Endothelial cell of umbilical vein (primary cell): Measurements from ENCODE around the gene COX5A. TPM values are rescaled to one million over a fixed set of nuclear protein-coding genes. Genes with fewer than 3 reads are reported as not detected.

Source experiments
- BruUV-seq: library from RNA; stranded (reverse); fragments of 400-500 nt; replicated peaks from 2 replicates; lab custom pipeline; 2021; lab: Mats Ljungman, UMichigan
- CTCF ChIA-PET: fragments of 300-600, 350-600 bp; sonication (Branson Sonifier 250); formaldehyde crosslinking; loops from one replicate; lab custom pipeline; 2021; ENCODE audit warnings: antibody characterized with exemption, inconsistent platforms; lab: Charles Lee
- POLR2A ChIA-PET: fragments of 300-600, 350-600 bp; sonication (Branson Sonifier 250); formaldehyde crosslinking; loops from one replicate; lab custom pipeline; 2021; ENCODE audit warnings: antibody characterized with exemption, inconsistent platforms; lab: Charles Lee
- DNase-seq: peaks from one replicate; pipeline ENCODE4 v3.0.0-alpha.2; 2011; ENCODE audit warnings: low read depth, low spot score
- FAIRE-seq: peaks from 2 replicates; lab custom pipeline; 2011; peaks lifted over from hg19 to GRCh38; lab: Jason Lieb, UNC
- H2AFZ ChIP-seq: 2 replicates; pipeline ENCODE4 v1.6.0; 2012; ENCODE audit warnings: low read depth, low read length, control low read depth, inconsistent platforms
- H3K27ac ChIP-seq: 2 replicates; pipeline ENCODE4 v1.5.1; 2011; ENCODE audit warnings: low read depth, mild to moderate bottlenecking, control low read depth, low read length, moderate library complexity; ENCODE audit not compliant: insufficient read depth
- H3K27me3 ChIP-seq, 2 experiments: 2 replicates each; pipeline versions ENCODE4 v1.6.0 to v1.6.1; 2011; ENCODE audit warnings: low read length in 2 of 2, mixed read lengths in 1 of 2; ENCODE audit not compliant: control insufficient read depth in 2 of 2, insufficient read depth in 2 of 2
- H3K36me3 ChIP-seq, 2 experiments: 2 replicates in 1 of 2; 3 replicates in 1 of 2; pipeline ENCODE4 v1.5.1; 2011; ENCODE audit warnings: low read length in 2 of 2, mild to moderate bottlenecking in 1 of 2, moderate library complexity in 1 of 2; ENCODE audit not compliant: control insufficient read depth in 2 of 2, insufficient read depth in 2 of 2; ENCODE audit errors: extremely low read depth in 1 of 2
- H3K4me1 ChIP-seq: 3 replicates; pipeline ENCODE4 v1.5.1; 2011; ENCODE audit warnings: mild to moderate bottlenecking, low read length; ENCODE audit not compliant: control insufficient read depth, insufficient read depth; ENCODE audit errors: extremely low read depth
- H3K4me2 ChIP-seq: 2 replicates; pipeline ENCODE4 v1.6.1; 2011; ENCODE audit warnings: low read length, control low read depth, mixed read lengths; ENCODE audit not compliant: insufficient read depth
- H3K4me3 ChIP-seq, 3 experiments: fragments of 200-600 bp in 1 of 3; sonication (generic), shearing (Covaris generic) in 1 of 3; replicated peaks in 1 of 3; 2 replicates each; pipeline ENCODE4 v1.5.1; 2011 to 2016; ENCODE audit warnings: control low read depth in 3 of 3, low read length in 3 of 3, mild to moderate bottlenecking in 2 of 3, inconsistent platforms in 1 of 3, low read depth in 1 of 3, moderate library complexity in 1 of 3; ENCODE audit not compliant: insufficient read depth in 1 of 3
- H3K79me2 ChIP-seq: 2 replicates; pipeline ENCODE4 v1.6.0; 2012; ENCODE audit warnings: low read length, inconsistent platforms; ENCODE audit not compliant: control insufficient read depth, insufficient read depth
- H3K9ac ChIP-seq: replicated peaks from 2 replicates; pipeline ENCODE3; 2011; ENCODE audit warnings: low read length, control low read depth; ENCODE audit not compliant: insufficient read depth; ENCODE audit errors: extremely low read depth
- H3K9me1 ChIP-seq: replicated peaks from 3 replicates; pipeline ENCODE4 v1.6.0; 2011; ENCODE audit warnings: mild to moderate bottlenecking, low read length; ENCODE audit not compliant: control insufficient read depth, insufficient read depth; ENCODE audit errors: extremely low read depth
- H3K9me3 ChIP-seq: replicated peaks from 2 replicates; pipeline ENCODE4 v1.5.1; 2012; ENCODE audit warnings: low read length, inconsistent platforms; ENCODE audit not compliant: control insufficient read depth, insufficient read depth
- H4K20me1 ChIP-seq: replicated peaks from 2 replicates; pipeline ENCODE3; 2011; ENCODE audit warnings: mild to moderate bottlenecking, low read length; ENCODE audit not compliant: control insufficient read depth, insufficient read depth; ENCODE audit errors: extremely low read depth
- EZH2 ChIP-seq: IDR thresholded peaks from 2 replicates; pipeline ENCODE4 v1.6.1; 2012; ENCODE audit warnings: borderline replicate concordance, low read depth, mild to moderate bottlenecking, moderate library complexity, low read length, inconsistent platforms; ENCODE audit not compliant: severe bottlenecking
- FOS ChIP-seq: IDR thresholded peaks from 2 replicates; pipeline ENCODE4 v1.6.1; 2011; ENCODE audit warnings: mild to moderate bottlenecking, low read length, moderate library complexity, borderline replicate concordance; ENCODE audit not compliant: insufficient read depth
- GATA2 ChIP-seq: IDR thresholded peaks from 2 replicates; pipeline ENCODE4 v1.7.0; 2011; ENCODE audit warnings: low read depth, mild to moderate bottlenecking, moderate library complexity, mixed read lengths, low read length; ENCODE audit not compliant: insufficient read length, insufficient read depth
- JUN ChIP-seq: IDR thresholded peaks from 2 replicates; pipeline ENCODE4 v1.6.1; 2011; ENCODE audit warnings: borderline replicate concordance, low read depth; ENCODE audit not compliant: insufficient read length, insufficient read depth
- MYC ChIP-seq: IDR thresholded peaks from one replicate; pipeline ENCODE4 v1.6.1; 2011; ENCODE audit warnings: mild to moderate bottlenecking, low read depth, low read length
- POLR2A ChIP-seq: IDR thresholded peaks from 2 replicates; pipeline ENCODE4 v1.6.1; 2012; ENCODE audit warnings: low read depth, mild to moderate bottlenecking, control low read depth, low read length
- POLR2AphosphoS5 ChIP-seq: IDR thresholded peaks from 2 replicates; pipeline ENCODE4 v1.6.1; 2012; ENCODE audit warnings: low read depth, mild to moderate bottlenecking, control low read depth, low read length, moderate library complexity; ENCODE audit not compliant: insufficient read depth
- dilution Hi-C: fragments of 300-500 bp; cut with MboI; formaldehyde crosslinking; loops from one replicate; pipeline ENCODE4 v1.15.0; 2019; ENCODE audit warnings: low sequenced_read_pairs; ENCODE audit not compliant: extremely low pct_ligation_motif_present
- intact Hi-C: fragments of 100-400 bp; cut with micrococcal nuclease; formaldehyde crosslinking; loops from one replicate; pipeline ENCODE4 v1.10.0; 2022
- polyA plus RNA-seq, 4 experiments: library from polyadenylated mRNA; depleted of rRNA in 3 of 4; stranded (reverse) in 3 of 4; unstranded in 1 of 4; fragments of >200 nt; gene quantifications; 2 replicates each; pipeline versions ENCODE4 v1.2.1 to v1.2.3, GENCODE V29; 2011 to 2012; ENCODE audit warnings: missing spikeins in 1 of 4
- total RNA-seq: library from RNA; stranded (reverse); gene quantifications from 2 replicates; pipeline ENCODE4 v1.2.3, GENCODE V29; 2021
- TF ChIP-seq, protein P1 (sequence below), 2 donors: IDR thresholded peaks; 1 replicate in 1 of 2; 2 replicates in 1 of 2; pipeline ENCODE4 v1.5.1; 2011; ENCODE audit warnings: low read length in 2 of 2, mild to moderate bottlenecking in 2 of 2, moderate library complexity in 2 of 2, control low read depth in 1 of 2, inconsistent platforms in 1 of 2, low read depth in 1 of 2; ENCODE audit not compliant: insufficient read depth in 1 of 2; ENCODE audit errors: extremely low read depth in 1 of 2
- TF ChIP-seq, protein P2 (sequence below): IDR thresholded peaks from 2 replicates; pipeline ENCODE4 v1.6.1; 2011; ENCODE audit not compliant: insufficient read depth, insufficient read length

The COX5A gene
- total and polyA plus RNA-seq, 2 donors (not counting 3 experiments of a cell fraction or from before 2014, with no cell fraction given): 134 to 220 TPM

DNA sequence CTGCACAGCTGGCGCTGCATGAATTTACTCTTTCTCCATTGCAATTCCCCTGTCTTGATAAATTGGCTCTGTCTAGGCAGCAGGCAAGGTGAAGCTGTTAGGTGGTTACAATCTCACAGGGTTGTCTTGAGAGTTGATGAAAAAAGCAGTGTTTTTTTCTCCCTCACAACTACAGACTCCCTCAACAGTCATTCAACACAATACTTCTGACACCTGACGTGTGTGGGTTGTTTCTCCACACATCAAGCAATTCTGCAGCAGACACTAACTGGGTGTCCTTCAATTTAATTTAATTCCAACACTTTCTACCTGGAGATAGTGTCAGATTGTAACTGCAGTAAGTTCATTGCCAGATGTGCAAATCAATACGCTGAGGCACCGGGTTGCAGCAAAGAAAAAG, 59.6 kb downstream of the COX5A start:
- Histone ChIP-seq H3K4me1 (peaks cover 4% of the 10 kb centered on the region), H4K20me1 (no peaks in the 10 kb centered on the region), H3K9me1 (no peaks in the 10 kb centered on the region), H3K9ac (no peak overlapping the region), H3K36me3 (no peaks in the 10 kb centered on the region), H2AFZ (no peak overlapping the region), H3K27ac (no peak overlapping the region), H3K79me2 (no peaks in the 10 kb centered on the region), H3K4me3 (no peak overlapping the region), H3K9me3 (no peaks in the 10 kb centered on the region), H3K4me2 (no peak overlapping the region), H3K27me3 (peaks cover 3% of the 10 kb centered on the region in 2 experiments)
- BruUV-seq: no TSS peak
- CTCF ChIA-PET: interaction anchor here (2.1 kb wide), 1 partner anchor 9 kb away, joined by 4 read pairs; no protein-coding TSS in a partner anchor
- DNase-seq (no peak), FAIRE-seq (no peak)
- dilution Hi-C loops (no loop called here), intact Hi-C loops (no loop called here)
- POLR2A ChIA-PET: no interaction called here
- TF ChIP-seq EZH2: no peak
- TF ChIP-seq POLR2AphosphoS5: no peak
- TF ChIP-seq GATA2: no peak
- TF ChIP-seq, protein P1, sequence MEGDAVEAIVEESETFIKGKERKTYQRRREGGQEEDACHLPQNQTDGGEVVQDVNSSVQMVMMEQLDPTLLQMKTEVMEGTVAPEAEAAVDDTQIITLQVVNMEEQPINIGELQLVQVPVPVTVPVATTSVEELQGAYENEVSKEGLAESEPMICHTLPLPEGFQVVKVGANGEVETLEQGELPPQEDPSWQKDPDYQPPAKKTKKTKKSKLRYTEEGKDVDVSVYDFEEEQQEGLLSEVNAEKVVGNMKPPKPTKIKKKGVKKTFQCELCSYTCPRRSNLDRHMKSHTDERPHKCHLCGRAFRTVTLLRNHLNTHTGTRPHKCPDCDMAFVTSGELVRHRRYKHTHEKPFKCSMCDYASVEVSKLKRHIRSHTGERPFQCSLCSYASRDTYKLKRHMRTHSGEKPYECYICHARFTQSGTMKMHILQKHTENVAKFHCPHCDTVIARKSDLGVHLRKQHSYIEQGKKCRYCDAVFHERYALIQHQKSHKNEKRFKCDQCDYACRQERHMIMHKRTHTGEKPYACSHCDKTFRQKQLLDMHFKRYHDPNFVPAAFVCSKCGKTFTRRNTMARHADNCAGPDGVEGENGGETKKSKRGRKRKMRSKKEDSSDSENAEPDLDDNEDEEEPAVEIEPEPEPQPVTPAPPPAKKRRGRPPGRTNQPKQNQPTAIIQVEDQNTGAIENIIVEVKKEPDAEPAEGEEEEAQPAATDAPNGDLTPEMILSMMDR (IDR thresholded peaks at IDR 0.05; ENCODE audit: extremely low read depth in 1 of 2, insufficient read depth in 1 of 2, low read depth in 1 of 2, low read length in 2 of 2): no peak
- TF ChIP-seq FOS: no peak
- no peak for TF ChIP-seq JUN
- TF ChIP-seq MYC: no peak
- no peak for TF ChIP-seq POLR2A
- TF ChIP-seq, protein P2, sequence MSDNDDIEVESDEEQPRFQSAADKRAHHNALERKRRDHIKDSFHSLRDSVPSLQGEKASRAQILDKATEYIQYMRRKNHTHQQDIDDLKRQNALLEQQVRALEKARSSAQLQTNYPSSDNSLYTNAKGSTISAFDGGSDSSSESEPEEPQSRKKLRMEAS: no peak
